HuH-7.5 (cell line): ENCODE measurements around the gene ADGRV1.
"Not testable (repeated sequence)": the region's sequence is repeated elsewhere in the genome, so short reads cannot be mapped to it uniquely, and the experiment has no call there.

Experiments used
- DNase-seq: peaks from one replicate; pipeline ENCODE4 v3.0.0; 2011; ENCODE audit warnings: low spot score

The ADGRV1 gene

GRCh38 chr5:90909101-90909503, 350.5 kb downstream of the ADGRV1 start:
- no peak for DNase-seq

GRCh38 chr5:90909940-90910339, 351.3 kb downstream of the ADGRV1 start:
- DNase-seq: no peak

- no peak for DNase-seq
Observed at GRCh38 chr5:90911169-90911568, 352.6 kb downstream of the ADGRV1 start.

GRCh38 chr5:90912476-90912875, 353.9 kb downstream of the ADGRV1 start:
- DNase-seq: no peak

- no peak for DNase-seq
Observed at GRCh38 chr5:90915393-90915792, 356.8 kb downstream of the ADGRV1 start.

GRCh38 chr5:90916947-90917800, 358.6 kb downstream of the ADGRV1 start:
- DNase-seq: no peak

- no peak for DNase-seq
Observed at GRCh38 chr5:90917928-90918668, 359.5 kb downstream of the ADGRV1 start.

- no peak for DNase-seq
Observed at GRCh38 chr5:90921418-90921973, 362.9 kb downstream of the ADGRV1 start.

- not testable (repeated sequence) for DNase-seq
Observed at GRCh38 chr5:90924222-90924621, 365.6 kb downstream of the ADGRV1 start.

GRCh38 chr5:90929013-90929839, 370.6 kb downstream of the ADGRV1 start:
- DNase-seq: not testable (repeated sequence)

- no peak for DNase-seq
Observed at GRCh38 chr5:90930062-90930461, 371.5 kb downstream of the ADGRV1 start.

GRCh38 chr5:90930756-90931431, 372.3 kb downstream of the ADGRV1 start:
- no peak for DNase-seq

GRCh38 chr5:90932052-90932699, 373.6 kb downstream of the ADGRV1 start:
- DNase-seq: peak; percentile 59

GRCh38 chr5:90933298-90933697, 374.7 kb downstream of the ADGRV1 start:
- DNase-seq: no peak

GRCh38 chr5:90934091-90934719, 375.6 kb downstream of the ADGRV1 start:
- DNase-seq: no peak

GRCh38 chr5:90934738-90935137, 376.1 kb downstream of the ADGRV1 start:
- DNase-seq: no peak

- no peak for DNase-seq
Observed at GRCh38 chr5:90939211-90939610, 380.6 kb downstream of the ADGRV1 start.

GRCh38 chr5:90940227-90940995, 381.8 kb downstream of the ADGRV1 start:
- no peak for DNase-seq

- DNase-seq: no peak
Observed at GRCh38 chr5:90941002-90941720, 382.6 kb downstream of the ADGRV1 start.
